ENCODE results near the gene MYO1D.

MYO1D gene

DNA sequence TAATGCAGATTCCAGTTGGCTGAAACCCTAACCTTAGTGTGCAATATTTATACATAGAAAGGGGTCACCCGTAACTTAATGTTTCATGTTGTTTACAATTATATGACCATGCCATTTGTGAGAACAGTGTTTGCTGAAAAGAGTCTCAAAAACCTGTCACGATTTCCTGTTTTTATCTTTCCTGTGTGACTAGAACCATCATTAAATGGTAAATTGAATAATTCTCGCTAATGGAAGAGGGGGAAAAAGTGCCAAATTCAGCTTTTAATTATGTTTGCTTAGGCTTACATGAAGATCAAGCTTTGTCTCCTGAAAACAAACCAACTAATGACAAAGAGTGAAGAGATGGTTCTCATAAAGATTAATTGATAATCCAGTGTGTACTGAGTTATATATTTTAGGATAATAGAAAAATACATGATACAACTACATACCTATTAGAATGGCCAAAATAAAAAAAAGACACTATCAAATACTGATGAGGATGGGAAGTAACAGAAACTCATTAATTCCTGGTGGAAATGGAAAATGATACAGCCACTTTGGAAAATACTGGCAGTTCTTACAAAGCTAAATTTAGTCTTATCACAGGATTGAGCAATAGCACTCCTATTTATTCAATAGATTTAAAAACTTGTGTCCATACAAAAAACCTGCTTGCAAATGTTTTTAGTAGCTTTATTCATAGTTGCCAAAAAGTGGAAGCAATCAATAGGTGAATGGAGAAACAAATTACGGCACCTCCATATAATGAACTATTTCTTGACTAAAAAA lies 248.5 kb downstream of the MYO1D start:
- no peak overlapping the region for H3K4me3 ChIP-seq (ENCODE audit: low read length)
- TF ChIP-seq ZNF274 (IDR thresholded peaks at IDR 0.05; ENCODE audit: low read depth, low read length): no peak

DNA sequence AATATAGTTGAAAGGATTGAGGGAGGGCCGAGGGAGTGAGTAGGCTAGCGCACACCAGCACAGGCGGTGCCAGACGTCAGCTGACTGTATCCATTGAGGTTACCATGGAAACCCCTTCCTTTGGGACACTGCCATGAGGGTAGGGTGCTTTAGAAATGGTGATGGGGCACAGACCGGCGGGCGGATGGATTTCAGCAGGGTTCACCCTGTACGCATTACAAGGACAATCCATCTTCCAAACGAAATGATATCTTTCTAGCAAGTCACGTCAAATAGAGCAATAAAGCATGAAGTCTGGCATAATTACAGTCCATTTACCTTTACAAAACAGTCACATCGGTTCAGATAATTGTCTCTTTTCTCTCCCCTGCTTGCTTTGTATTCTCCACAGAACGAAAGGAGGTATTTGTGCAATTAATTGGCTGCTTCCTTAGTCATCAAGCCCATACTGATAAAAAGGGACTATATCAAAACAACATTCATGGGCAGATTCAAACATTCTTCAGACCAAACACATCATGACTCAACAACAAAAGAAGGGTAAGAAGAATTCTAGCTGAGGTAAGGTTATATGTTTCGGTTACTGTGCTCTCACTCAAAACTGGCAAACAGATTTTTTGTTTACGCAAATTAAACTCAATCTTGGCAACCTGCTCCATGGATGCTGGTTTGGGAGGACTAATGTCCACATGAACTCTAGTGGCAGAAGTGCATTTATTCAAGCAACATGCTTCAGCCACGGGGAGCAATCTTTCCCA lies 249.5 kb downstream of the MYO1D start:
- no peak overlapping the region for H3K4me3 ChIP-seq (ENCODE audit: low read length)
- no peak for TF ChIP-seq ZNF274 (IDR thresholded peaks at IDR 0.05; ENCODE audit: low read depth, low read length)

DNA sequence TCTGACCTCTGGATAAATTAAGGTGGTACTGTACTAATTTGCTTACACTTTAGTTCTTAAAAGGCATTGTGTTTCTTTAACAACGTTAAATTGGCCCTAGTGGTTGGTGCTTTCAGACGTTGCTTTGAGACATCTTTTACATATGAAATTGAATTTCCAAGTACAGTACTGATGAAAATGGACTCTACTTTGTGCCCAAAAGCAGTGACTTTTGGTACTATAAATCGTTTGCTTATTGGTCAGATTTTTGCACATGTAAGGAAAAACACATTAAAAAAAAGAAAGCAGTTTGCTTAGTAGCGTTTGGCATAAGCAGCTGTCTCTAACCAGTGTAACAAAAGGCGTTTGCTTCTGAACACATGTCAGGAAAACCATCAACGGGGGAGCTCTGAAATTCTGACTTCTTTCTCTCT lies 250.5 kb downstream of the MYO1D start:
- no peak overlapping the region for H3K4me3 ChIP-seq (ENCODE audit: low read length)
- no peak for TF ChIP-seq ZNF274 (IDR thresholded peaks at IDR 0.05; ENCODE audit: low read depth, low read length)

DNA sequence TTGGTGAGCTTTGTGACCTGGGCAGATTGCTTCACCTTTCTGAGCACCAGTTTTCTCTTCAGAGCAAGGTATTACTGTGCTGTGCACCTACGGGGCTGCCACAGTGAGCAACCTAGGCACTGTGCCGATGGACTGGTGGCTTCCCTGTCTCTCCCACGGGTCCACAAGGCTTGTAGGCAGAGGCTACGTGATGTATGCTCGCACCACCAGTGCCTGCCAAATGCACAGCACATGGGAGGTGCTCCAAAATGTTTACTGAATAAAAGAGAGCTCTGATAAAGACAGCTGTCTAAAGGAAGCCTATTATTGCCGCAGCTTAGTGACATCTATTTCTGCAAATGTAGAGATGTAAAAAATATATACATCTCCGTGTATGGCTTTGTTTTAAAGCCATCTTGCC lies 251.0 kb downstream of the MYO1D start:
- no peak overlapping the region for H3K4me3 ChIP-seq (ENCODE audit: low read length)
- no peak for TF ChIP-seq ZNF274 (IDR thresholded peaks at IDR 0.05; ENCODE audit: low read depth, low read length)

GRCh38 chr17:32623196-32623595 lies 253.7 kb downstream of the MYO1D start:
- H3K4me3 ChIP-seq (ENCODE audit: low read length): no peak overlapping the region
- no peak for TF ChIP-seq ZNF274 (IDR thresholded peaks at IDR 0.05; ENCODE audit: low read depth, low read length)

GRCh38 chr17:32622540-32622939 lies 254.4 kb downstream of the MYO1D start:
- no peak for TF ChIP-seq ZNF274 (IDR thresholded peaks at IDR 0.05; ENCODE audit: low read depth, low read length)
- no peak overlapping the region for H3K4me3 ChIP-seq (ENCODE audit: low read length)

DNA sequence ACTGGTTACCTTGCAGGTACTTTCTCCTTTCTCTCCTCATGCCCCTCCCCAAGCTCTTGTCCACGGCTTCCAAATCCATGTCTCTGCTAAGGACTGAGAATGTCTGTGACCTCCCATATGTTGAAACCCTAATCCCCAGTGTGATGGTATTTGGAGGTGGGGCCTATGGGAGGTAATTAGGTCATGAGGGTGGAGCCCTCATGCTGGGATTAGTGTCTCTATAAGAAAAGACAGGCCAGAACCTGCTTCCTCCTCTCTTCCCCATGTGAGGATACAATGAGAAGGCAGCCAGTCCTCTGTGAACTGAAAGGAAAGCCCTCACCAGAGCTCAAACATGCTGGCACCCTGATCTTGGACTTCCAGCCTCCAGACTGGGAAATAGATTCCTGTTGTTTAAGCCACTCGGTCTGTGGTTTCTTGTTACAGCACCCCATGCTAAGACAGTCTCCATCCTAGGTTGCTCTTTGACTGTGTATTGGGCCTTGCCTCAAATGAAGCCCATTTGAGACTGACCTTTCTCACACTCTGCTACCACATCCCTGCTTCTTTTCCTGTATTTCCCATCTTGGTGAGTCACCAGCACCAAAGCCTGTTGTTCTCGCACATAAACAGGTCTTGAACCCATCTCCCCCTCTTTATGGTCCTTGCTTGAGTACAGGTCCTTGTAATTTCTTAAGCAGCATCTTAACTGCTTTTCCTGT lies 255.2 kb downstream of the MYO1D start:
- no peak for TF ChIP-seq ZNF274 (IDR thresholded peaks at IDR 0.05; ENCODE audit: low read depth, low read length)
- H3K4me3 ChIP-seq (ENCODE audit: low read length): no peak overlapping the region

DNA sequence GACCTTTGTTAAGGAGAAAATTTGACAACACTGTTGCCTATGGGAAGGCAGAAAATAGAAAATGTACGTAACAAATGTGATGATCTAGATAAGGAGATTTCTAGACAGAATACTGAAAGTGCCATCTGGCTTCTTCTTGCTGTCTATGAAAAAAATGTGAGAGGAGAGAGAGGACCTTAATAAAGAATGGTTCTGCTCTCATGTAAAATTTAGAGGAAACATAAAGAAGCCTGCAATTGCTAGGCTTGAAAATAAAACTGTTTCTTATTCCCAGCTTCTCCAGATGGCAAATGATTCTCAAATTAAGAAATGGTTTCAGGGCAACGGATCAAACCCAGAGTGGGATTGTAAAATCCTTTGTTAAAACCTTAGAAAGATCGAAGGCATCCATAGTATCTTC lies 261.6 kb downstream of the MYO1D start:
- H3K4me3 ChIP-seq (ENCODE audit: low read length): no peak overlapping the region
- TF ChIP-seq ZNF274 (IDR thresholded peaks at IDR 0.05; ENCODE audit: low read depth, low read length): no peak

DNA sequence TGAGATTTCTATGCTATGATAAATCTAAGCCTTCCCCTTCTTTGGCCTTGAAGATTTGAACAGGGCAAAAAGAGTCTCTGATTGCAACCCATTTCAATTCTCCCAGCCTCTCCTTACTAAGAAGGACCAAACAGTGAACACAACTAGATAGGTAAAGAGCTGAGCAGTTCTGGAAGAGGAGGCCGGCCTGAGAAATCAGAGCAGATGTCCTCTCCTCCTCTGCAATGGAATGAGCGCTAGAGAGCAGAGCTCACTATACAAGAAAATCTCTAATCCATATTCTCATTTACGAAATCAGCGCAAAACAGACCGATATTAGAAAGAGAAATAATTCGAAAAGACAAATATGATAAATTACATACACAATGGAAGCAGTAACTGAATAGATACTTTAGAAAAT lies 266.0 kb downstream of the MYO1D start:
- H3K4me3 ChIP-seq (ENCODE audit: low read length): no peak overlapping the region
- no peak for TF ChIP-seq ZNF274 (IDR thresholded peaks at IDR 0.05; ENCODE audit: low read depth, low read length)

GRCh38 chr17:32609884-32610650 lies 266.9 kb downstream of the MYO1D start:
- TF ChIP-seq ZNF274 (IDR thresholded peaks at IDR 0.05; ENCODE audit: low read depth, low read length): no peak
- H3K4me3 ChIP-seq (ENCODE audit: low read length): no peak overlapping the region

GRCh38 chr17:32609085-32609484 lies 267.8 kb downstream of the MYO1D start:
- no peak overlapping the region for H3K4me3 ChIP-seq (ENCODE audit: low read length)
- TF ChIP-seq ZNF274 (IDR thresholded peaks at IDR 0.05; ENCODE audit: low read depth, low read length): no peak

DNA sequence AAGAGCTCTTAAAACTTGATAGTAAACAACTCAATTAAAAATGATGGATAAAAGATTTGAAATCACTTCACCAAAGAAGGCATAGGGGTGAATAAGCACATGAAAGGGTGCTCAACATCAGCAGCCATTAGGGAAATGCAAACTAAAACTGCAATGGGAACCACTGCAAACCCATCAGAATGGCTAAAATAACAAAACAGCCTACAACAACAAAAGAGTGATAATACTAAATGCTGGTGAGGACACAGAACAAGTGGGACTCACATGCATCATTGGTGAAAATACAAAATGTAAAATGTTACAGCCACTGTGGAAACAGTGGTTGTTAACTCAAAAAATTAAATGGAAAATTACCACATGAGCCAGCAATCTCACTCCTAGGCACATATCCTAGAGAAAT lies 268.7 kb downstream of the MYO1D start:
- no peak overlapping the region for H3K4me3 ChIP-seq (ENCODE audit: low read length)
- no peak for TF ChIP-seq ZNF274 (IDR thresholded peaks at IDR 0.05; ENCODE audit: low read depth, low read length)

DNA sequence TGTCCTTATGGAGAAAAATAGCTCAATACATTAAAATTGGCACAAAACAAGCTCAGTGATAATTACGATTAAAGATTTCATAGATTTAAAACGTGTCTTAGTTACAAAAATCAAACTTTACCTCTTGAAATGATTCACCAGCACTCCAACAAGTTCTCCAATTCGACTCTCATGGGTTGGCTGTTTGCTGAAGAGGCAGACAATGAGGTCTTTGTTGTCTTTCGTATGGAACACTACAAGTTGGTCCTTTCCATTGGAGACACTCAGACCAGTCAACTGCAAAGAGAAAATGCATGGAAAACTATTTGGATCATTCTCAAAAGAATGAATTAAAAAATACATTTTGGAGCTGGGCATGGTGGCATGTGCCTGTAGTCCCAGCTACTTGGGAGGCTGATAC lies 272.0 kb downstream of the MYO1D start:
- H3K4me3 ChIP-seq (ENCODE audit: low read length): no peak overlapping the region
- TF ChIP-seq ZNF274 (IDR thresholded peaks at IDR 0.05; ENCODE audit: low read depth, low read length): no peak

DNA sequence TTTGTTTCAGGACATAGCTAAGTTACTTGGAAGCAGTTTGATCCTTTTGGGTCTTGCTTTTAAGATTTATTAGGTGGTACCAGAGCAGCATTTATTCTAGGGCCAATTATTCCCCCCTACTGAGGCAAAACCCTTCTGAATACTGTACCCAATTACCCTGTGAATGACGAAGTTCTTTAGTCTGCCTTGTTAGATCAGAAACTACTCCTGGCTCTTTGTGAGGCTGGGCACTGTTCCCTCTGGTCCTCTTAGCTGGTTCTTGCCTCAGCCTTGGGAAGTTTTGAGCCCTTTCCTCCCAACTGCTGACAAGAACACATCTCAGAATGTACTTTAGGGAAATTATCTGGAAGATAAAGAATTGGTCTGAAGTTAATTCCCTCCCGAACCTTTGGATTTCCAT lies 274.5 kb downstream of the MYO1D start:
- TF ChIP-seq ZNF274 (IDR thresholded peaks at IDR 0.05; ENCODE audit: low read depth, low read length): no peak

More for the DNA sequence above, 274.5 kb downstream of the MYO1D start:
- no peak overlapping the region for H3K4me3 ChIP-seq (ENCODE audit: low read length)
